Chondrocyte (in vitro differentiated cells): ENCODE results near the gene DAPK3. TPM values are rescaled to one million over a fixed set of nuclear protein-coding genes. Genes with fewer than 3 reads are reported as not detected.

ENCODE experiments used
- DNase-seq: peaks from one replicate; pipeline ENCODE4 v3.0.0; 2021; ENCODE audit warnings: mixed read lengths, low spot score
- H3K27ac Mint-ChIP-seq: one replicate; pipeline ENCODE4 v1.8.0; 2021; ENCODE audit warnings: mild to moderate bottlenecking, moderate library complexity, mixed read lengths; ENCODE audit not compliant: unreplicated experiment
- H3K27me3 Mint-ChIP-seq: 2 replicates; pipeline ENCODE4 v1.8.0; 2021; ENCODE audit warnings: low read depth, mixed read lengths
- H3K36me3 Mint-ChIP-seq: 2 replicates; pipeline ENCODE4 v1.8.0; 2021; ENCODE audit warnings: low read depth, mixed read lengths
- H3K4me1 Mint-ChIP-seq: 2 replicates; pipeline ENCODE4 v1.8.0; 2021; ENCODE audit warnings: low read depth, mild to moderate bottlenecking, mixed read lengths
- H3K4me3 Mint-ChIP-seq: one replicate; pipeline ENCODE4 v1.8.0; 2021; ENCODE audit warnings: mild to moderate bottlenecking, moderate library complexity, mixed read lengths; ENCODE audit not compliant: unreplicated experiment
- H3K9me3 Mint-ChIP-seq: 2 replicates; pipeline ENCODE4 v1.8.0; 2021; ENCODE audit warnings: low read depth, mixed read lengths
- CTCF ChIP-seq: fragments of 200-600 bp; sonication (generic); IDR thresholded peaks from 2 replicates; pipeline ENCODE4 v1.5.0; 2021; ENCODE audit warnings: antibody characterized with exemption, mild to moderate bottlenecking, moderate library complexity
- total RNA-seq: library from RNA; stranded (reverse); gene quantifications from 3 replicates; pipeline ENCODE4 v1.2.1, GENCODE V29; 2021

Gene DAPK3
- total RNA-seq, 1 donor from 2014 or later: 185 TPM

GRCh38 chr19:3977242-3978143 lies 6.6 kb upstream of the DAPK3 start:
- H3K4me1 Mint-ChIP-seq: peaks cover 12% of the 10 kb centered on the region
- no peaks in the 10 kb centered on the region for H3K27me3 Mint-ChIP-seq
- peaks cover 36% of the 10 kb centered on the region for H3K36me3 Mint-ChIP-seq
- H3K27ac Mint-ChIP-seq: no peak overlapping the region
- TF ChIP-seq CTCF: peak; percentile 42
- H3K9me3 Mint-ChIP-seq: no peaks in the 10 kb centered on the region
- DNase-seq: no peak
- H3K4me3 Mint-ChIP-seq: no peak overlapping the region

- no peak for TF ChIP-seq CTCF
- Mint-ChIP-seq H3K9me3 (no peaks in the 10 kb centered on the region), H3K4me3 (no peak overlapping the region), H3K4me1 (peaks cover 7% of the 10 kb centered on the region), H3K27me3 (no peaks in the 10 kb centered on the region), H3K27ac (peak overlapping the region; percentile 32), H3K36me3 (peaks cover 33% of the 10 kb centered on the region)
- DNase-seq: no peak
Measured at GRCh38 chr19:3976495-3977241, 5.8 kb upstream of the DAPK3 start.

GRCh38 chr19:3975637-3976087 lies 4.8 kb upstream of the DAPK3 start:
- Mint-ChIP-seq H3K27me3 (no peaks in the 10 kb centered on the region), H3K36me3 (peaks cover 30% of the 10 kb centered on the region), H3K9me3 (no peaks in the 10 kb centered on the region), H3K27ac (peak overlapping the region; percentile 51), H3K4me3 (no peak overlapping the region), H3K4me1 (peaks cover 3% of the 10 kb centered on the region)
- DNase-seq: no peak
- TF ChIP-seq CTCF: no peak

GRCh38 chr19:3975144-3975543 lies 4.2 kb upstream of the DAPK3 start:
- Mint-ChIP-seq H3K27me3 (no peaks in the 10 kb centered on the region), H3K4me1 (peaks cover 3% of the 10 kb centered on the region), H3K4me3 (no peak overlapping the region), H3K27ac (no peak overlapping the region), H3K9me3 (no peaks in the 10 kb centered on the region), H3K36me3 (peaks cover 28% of the 10 kb centered on the region)
- no peak for DNase-seq
- no peak for TF ChIP-seq CTCF

- peak overlapping the region; percentile 88 for H3K4me3 Mint-ChIP-seq
- H3K9me3 Mint-ChIP-seq: no peaks in the 10 kb centered on the region
- H3K27me3 Mint-ChIP-seq: no peaks in the 10 kb centered on the region
- H3K36me3 Mint-ChIP-seq: peaks cover 12% of the 10 kb centered on the region
- H3K4me1 Mint-ChIP-seq: peaks cover 44% of the 10 kb centered on the region
- peak overlapping the region; percentile 96 for H3K27ac Mint-ChIP-seq
- no peak for DNase-seq
- TF ChIP-seq CTCF: no peak
Measured at GRCh38 chr19:3970313-3970807, 539 bp downstream of the DAPK3 start.
